LNCaP clone FGC (cell line): ENCODE measurements around the gene CISH.

ENCODE experiments used
- DNase-seq: peaks from one replicate; pipeline ENCODE4 v3.0.0-alpha.2; 2011; ENCODE audit warnings: low read depth
- H3K4me3 ChIP-seq: 2 replicates; pipeline ENCODE4 v1.5.1; 2011; ENCODE audit warnings: mild to moderate bottlenecking, low read depth, low read length, control low read depth
- TF ChIP-seq, protein P1 (sequence below): IDR thresholded peaks from 2 replicates; pipeline ENCODE4 v1.5.1; 2012; ENCODE audit warnings: mild to moderate bottlenecking; ENCODE audit not compliant: control insufficient read depth, insufficient read depth; ENCODE audit errors: extremely low read depth

CISH gene

DNA sequence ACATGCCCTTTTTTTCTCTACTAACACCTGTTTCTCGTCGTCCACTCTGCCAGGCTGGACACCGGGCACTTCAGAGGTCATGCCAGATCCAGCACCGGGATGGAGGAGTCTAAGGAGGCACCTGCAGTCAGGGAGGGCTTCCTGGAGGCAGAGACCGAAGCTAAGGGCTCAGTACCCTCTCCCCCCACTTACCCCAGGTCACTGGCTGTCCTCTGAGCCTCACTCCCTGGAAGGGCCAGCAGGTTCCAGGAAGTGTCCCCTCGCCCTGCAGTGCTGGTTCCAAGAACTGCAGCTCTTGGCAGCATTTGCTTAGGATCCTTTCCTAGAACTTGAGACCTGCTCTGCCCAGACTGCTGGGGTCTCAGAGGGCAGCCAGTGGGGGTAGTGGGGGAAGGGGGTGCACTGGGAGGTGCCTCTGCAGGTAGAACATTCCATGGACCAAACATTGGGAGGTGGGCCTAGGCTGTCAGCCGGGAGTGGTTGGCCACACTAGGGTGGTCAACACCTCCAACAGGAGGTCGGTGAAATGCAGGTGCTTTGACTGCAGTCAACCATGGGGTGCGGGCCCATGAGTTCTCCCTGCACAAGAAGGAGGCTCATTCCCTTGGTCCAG, 11.3 kb downstream of the CISH start:
- no peak for DNase-seq
- H3K4me3 ChIP-seq = no peak overlapping the region
- TF ChIP-seq, protein P1, sequence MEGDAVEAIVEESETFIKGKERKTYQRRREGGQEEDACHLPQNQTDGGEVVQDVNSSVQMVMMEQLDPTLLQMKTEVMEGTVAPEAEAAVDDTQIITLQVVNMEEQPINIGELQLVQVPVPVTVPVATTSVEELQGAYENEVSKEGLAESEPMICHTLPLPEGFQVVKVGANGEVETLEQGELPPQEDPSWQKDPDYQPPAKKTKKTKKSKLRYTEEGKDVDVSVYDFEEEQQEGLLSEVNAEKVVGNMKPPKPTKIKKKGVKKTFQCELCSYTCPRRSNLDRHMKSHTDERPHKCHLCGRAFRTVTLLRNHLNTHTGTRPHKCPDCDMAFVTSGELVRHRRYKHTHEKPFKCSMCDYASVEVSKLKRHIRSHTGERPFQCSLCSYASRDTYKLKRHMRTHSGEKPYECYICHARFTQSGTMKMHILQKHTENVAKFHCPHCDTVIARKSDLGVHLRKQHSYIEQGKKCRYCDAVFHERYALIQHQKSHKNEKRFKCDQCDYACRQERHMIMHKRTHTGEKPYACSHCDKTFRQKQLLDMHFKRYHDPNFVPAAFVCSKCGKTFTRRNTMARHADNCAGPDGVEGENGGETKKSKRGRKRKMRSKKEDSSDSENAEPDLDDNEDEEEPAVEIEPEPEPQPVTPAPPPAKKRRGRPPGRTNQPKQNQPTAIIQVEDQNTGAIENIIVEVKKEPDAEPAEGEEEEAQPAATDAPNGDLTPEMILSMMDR = no peak

GRCh38 chr3:50599716-50600118, 11.9 kb downstream of the CISH start:
- no peak overlapping the region for H3K4me3 ChIP-seq
- DNase-seq = no peak
- TF ChIP-seq, protein P1 = no peak

GRCh38 chr3:50599115-50599715, 12.4 kb downstream of the CISH start:
- no peak for DNase-seq
- no peak overlapping the region for H3K4me3 ChIP-seq
- TF ChIP-seq, protein P1 = no peak

DNA sequence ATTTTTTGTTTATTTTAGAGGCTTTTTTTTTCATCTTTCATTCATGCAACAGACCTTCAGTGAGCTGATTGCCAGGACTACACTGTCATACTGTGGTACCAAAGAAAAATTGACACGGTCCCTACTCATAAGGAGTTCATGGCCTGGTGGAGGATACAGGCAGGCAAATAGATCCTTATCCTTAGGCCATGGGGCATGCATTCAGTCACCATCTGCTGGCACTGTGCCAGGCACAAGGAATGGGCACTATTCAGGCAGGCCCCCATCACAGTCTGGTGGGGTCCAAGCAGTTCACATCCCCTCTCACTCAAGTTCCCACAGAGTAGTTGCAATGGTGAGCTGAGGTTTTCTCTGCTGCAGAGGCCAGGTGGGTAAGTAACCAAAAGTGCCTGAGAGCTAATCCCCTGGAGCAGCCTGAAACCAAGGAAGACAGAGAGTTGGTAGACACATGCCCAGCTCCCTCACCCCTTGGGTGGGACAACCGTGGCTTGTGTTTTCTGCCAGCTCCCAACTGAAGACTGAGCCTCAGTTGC, 17.3 kb downstream of the CISH start:
- TF ChIP-seq, protein P1 = no peak
- H3K4me3 ChIP-seq = no peak overlapping the region
- no peak for DNase-seq

DNA sequence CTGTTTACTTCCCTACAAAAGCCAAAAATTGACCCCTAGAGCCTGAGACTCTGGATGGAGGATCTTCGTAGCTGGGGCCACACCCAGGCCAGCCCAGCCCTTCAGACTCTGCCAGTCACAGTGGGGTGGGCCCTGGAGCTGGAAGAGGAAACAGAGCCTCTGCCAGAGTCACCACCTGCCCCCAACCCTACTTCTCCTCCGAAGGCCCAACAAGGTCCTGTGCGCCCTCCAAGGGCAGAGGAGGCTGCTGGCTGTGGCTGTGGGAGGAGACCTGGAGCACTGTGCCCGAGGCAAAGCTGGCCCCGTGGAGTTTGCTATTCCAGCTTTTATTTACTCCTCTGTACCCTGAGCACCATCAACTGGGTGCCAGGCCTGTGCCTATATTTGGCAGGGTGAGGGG, 19.0 kb downstream of the CISH start:
- TF ChIP-seq, protein P1 = no peak
- H3K4me3 ChIP-seq = no peak overlapping the region
- DNase-seq = no peak

DNA sequence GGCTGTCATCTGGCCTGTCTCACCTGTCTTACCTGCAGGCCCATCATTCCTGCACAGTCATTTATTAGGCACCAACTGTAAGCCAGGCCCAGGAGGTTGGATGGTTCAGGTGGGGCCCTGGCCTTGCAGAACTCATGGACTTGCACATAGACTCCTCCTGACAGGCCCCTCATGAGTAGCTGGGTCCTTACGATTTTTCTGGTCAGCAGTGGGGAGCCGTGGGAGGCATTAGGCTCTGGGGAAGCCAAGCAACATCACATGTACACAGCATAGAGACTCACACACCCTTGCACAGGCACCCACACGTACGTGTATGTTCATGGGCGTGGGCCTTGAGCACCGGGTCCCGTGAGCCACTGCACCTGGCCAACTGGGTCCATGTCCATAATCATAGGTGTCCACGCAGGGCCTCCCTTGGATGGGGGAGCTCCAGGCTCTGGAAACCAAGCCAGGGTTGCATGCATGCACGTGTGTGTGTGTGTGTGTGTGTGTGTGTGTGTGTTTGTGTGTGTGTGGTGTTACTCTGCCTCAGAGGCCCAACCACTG, 20.3 kb downstream of the CISH start:
- TF ChIP-seq, protein P1 = no peak
- no peak for DNase-seq
- H3K4me3 ChIP-seq = no peak overlapping the region
